ENCODE results near the gene TMEM89.

GRCh38 chr3:48592519-48593087 is 29.0 kb downstream of the TMEM89 start:
- TF ChIP-seq EZH2phosphoT487 (IDR thresholded peaks at IDR 0.05; ENCODE audit: borderline replicate concordance, low read length) = no peak
- TF ChIP-seq CTCF (conservative IDR thresholded peaks at IDR 0.05; ENCODE audit: low read depth, low read length) = no peak

Data from PC-3 (cell line).